HG03575 (cell line): Measurements from ENCODE around the gene OLFM1.

ENCODE experiments used
- ATAC-seq: cut with Tn5 transposase; IDR thresholded peaks from one replicate; pipeline ENCODE4 v1.9.1; 2021; ENCODE audit not compliant: unreplicated experiment, insufficient number of reproducible peaks, low FRiP score; ENCODE audit errors: extremely low read depth

Gene OLFM1

DNA sequence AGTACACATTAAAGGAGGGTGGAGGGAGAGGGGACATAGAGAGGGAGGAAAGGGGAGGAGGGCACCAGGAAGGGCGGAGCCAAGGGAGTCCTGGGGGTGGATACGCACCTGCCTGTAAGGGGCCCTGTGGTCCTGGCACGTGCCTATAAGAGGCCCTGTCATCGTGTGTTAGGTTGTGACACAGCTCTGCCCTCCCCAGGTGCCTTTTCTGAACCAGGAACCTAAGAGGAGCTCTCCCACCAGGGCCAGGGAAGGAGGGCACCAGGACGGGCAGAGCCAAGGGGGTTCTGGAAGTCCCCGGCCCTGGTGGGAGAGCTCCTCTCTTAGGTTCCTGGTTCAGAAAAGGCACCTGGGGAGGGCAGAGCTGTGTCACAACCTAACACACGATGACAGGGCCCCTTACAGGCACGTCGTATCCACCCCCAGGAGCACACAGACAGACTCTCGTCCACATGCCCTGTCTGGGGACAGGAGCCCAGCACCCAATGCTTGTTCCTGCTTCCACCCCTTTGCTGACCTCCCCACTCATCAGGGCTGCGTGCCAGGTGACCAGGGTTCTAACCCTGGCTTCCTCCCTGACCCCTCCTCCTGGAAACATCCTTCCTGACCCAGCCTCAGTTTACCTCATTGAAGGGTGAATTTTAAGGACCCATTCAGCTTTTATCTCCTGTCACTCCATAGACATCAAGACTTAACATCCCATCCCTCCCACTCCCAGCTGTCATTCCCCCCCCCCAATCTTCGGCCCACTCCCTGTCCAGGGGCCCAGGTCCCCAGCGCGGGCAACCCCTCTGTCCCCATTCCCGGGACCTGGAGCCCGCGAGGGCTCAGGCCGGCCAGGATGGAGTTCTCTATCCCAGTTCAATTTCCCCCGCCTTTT, 12.9 kb upstream of the OLFM1 start:
- ATAC-seq: no peak

DNA sequence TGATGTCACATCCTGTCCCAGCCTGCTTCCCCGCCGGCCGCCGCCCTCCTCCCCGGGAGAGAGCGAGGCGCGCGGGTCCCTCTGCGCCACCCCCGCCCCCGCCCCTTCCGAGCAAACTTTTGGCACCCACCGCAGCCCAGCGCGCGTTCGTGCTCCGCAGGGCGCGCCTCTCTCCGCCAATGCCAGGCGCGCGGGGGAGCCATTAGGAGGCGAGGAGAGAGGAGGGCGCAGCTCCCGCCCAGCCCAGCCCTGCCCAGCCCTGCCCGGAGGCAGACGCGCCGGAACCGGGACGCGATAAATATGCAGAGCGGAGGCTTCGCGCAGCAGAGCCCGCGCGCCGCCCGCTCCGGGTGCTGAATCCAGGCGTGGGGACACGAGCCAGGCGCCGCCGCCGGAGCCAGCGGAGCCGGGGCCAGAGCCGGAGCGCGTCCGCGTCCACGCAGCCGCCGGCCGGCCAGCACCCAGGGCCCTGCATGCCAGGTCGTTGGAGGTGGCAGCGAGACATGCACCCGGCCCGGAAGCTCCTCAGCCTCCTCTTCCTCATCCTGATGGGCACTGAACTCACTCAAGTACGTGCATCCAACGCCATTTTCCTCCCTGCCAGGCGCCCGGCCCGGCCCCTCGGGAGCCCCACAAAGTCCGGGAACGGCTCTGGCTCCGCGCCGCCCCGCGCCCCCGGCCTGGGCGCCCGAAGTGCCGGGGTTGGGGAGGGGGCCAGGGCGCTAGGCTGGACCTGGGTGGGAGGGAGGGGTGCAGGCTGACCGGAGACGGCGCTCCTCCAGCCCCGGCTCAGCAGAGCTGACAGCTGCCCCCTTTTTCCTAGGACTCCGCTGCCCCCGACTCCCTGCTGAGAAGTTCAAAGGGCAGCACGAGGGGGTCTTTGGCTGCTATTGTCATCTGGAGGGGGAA, 12.0 kb upstream of the OLFM1 start:
- no peak for ATAC-seq

DNA sequence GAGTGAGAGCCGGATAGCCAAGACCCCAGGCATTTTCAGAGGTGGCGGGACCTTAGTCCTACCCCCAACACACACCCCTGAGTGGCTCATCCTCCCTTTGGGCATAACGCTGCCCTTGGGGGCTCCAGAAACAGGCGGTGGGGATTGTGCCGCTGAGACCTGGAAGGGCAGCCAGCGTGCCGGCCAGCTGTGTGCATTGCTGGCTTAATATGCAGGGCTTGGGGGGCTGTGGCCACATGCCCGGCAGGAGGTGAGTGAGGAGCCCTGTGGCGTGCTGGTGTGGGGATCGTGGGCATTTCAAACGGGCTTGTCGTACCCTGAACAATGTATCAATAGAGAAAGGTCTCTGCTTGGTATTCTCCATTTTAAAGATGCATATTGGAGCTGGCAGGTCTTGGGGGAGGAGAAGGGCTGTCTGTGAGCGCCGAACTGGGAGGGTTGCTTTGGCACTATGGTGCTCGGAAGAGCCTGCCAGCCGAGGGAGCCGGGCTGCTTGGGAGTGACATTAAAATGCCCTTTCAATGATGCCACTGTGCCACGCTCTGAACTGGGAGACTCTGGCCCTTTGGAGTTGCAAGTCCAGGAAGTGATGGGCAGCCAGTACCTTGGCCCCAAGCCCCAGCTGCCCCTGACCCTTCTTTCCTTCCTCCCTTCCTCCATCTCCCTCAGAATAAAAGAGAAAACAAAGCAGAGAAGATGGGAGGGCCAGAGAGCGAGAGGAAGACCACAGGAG, 11.2 kb upstream of the OLFM1 start:
- no peak for ATAC-seq

DNA sequence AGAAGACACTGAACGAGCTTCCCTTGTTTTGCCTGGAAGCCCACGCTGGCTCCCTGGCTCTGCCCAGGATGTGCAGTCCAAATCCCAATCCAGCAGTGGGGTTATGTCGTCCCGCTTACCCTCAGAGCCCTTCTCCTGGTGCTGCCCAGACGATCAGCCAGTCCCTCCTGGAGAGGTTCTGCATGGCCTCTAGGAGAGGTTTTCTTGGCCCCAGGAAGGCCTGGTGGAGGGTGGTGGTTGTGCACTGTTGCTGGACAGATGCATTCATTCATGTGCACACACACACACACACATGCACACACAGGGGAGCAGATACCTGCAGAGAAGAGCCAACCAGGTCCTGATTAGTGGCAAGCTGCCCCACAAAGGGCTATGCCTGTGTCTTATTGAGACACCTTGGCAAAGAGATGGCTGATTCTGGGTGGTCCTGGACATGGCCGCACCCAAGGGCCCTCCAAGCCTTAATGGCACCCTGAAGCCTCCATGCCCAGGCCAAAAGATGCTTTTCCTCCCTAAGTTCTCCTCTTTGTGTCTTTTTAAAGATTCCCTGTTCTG, 10.5 kb upstream of the OLFM1 start:
- ATAC-seq: no peak

DNA sequence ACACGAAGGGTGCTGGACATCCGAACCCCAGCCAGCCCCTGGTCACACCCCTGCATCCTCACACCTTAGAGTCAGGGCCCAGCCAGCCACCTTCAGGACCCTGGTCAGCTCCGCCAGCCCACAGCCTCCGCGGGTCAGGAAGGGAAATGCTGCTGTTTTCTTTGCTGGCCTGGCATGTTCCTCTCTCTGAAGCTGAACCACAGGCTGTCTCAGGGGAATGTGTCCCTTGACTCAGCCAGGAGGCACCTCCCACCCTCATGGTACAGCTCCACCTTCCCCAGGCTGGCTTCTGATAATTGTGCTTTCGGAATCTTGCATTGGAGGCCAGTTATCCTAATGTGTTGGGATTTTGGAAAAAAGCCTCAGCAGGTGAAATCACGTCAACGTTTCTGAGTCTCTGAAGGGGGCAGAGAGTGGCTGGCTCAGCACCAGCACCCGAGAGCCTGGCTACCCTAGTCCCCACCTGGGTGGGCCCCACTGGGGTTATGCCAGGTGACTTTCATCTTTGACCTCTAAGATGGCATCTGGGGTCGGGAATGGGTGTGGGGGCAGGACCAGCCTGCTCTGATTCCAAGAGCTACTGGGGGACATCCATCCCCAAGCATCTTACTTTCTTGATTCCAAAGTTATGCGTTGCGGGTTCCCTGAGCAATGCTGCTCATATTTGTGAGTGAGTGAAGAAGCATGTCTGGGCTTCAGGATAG, 9.8 kb upstream of the OLFM1 start:
- no peak for ATAC-seq

DNA sequence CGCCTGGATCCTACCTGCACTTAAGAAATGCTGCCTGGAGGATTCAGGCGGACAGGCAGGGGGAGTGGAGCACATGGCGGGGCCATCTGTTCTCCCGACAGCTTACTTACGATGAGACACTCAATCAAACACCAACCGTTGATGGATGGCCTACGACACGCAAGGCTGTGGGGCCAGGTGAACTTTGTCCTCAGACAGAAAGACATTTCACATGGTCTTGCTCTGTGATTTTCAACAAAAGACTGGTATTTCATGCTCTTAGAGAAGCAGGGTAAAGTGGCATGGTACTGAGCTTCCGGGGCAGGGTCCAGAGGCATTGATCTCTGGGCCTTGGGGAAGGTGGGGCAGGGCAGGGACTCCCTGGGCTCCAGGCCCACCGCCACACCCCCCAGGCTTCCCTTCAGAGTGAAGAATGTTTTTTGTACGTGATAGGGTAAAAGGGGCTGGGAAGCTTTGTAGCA, 9.1 kb upstream of the OLFM1 start:
- ATAC-seq: no peak

DNA sequence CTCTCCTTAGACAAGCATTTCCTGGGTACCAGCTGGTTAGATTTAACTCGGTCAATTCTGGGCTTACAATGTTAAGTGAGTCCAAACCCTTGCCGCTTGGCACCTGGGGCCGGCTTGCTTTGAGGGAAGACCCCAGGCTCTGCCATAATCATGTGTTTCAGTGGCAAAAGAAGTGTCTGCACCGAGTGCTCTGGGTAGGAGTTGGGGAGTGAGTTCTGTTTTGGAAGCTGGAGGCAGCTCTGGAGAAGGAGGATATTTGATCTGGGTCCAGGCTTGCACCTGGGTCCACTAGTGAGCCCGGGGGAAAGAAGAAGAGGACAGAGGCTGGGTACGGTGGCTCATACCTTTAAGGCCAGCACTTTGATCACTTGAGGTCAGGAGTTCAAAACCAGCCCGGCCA, 8.4 kb upstream of the OLFM1 start:
- ATAC-seq: no peak

DNA sequence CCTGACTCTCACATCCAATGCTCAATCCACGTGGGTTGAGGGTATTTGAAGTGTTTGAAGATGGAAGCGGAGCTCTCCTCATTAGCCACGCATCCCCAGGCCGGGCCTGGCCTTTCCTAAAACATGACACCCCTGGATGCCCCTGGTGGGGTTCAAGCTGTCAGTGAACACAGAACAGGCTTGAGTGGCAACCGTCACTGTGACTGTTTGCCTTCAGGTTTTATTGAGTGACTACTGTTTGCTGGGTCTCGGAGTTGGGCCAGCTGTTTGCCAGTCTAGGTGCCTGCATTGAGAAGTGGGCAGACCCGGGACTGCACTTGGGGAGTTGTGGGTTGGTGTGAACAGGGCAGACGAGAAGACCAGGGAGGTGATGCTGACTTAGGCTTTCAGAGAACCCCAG, 7.8 kb upstream of the OLFM1 start:
- ATAC-seq: no peak

DNA sequence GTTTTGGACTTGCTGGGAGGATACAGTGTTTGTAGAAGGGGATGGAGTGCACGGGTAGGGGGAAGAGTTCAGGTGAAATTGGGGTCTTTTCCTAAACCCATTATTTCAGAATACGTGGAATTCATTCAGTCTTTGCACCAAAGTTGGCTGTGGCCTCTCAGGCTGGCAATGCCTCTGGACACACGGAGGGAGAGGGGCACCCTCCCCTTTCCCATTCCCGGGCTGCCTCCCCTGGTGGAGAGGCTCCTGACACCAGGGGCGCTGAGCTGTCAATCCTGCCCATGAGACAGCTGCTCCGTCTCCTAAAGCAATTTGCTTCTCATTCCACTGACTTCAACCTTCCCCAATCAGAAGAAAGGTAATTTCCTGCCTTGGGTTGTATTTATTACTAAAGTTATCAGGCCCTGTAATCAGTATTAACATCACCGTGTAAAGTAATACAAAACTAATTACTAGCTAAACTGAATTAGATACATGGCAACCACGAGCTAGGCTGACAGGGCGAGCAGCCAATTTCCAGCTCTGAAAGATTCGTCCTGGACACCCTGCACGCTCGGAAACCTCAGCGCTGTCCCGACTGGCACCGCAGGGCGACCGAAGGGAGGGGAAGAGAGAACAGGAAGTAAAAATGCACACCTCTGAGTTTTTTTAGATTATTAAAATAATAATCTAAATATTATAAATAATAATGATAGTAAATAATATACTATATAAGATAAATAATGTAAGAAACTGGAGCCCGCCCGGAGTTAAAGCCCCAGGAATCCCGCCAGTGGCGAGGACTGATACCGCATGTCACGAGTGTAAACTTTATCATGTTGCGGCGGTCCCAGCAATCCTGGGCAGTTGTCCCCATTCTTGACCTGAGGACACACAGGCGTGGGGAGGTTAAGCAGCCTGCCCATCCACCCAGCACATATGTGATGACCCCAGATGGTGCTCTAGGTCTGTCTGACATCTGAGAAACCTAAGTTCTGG, 6.9 kb upstream of the OLFM1 start:
- ATAC-seq: no peak

DNA sequence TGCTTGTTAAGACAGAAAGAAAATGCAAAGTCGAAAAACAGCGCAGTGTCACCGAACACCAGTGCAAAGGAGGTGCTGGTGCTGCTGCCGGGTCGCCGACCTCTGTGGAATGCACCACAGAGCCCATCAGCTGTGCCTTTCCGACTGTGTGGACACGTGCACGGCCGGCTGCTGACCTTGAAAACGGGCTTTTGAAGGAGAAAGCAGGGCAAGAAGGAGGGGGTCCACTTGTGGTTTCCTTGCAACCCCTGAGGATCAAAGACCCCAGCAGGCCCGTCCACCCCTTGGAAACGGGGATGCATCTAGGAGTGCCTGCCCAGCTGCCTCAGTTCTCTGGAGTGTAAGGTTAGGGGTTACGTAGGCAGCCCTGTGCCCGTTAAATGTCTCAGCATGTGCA, 6.2 kb upstream of the OLFM1 start:
- no peak for ATAC-seq

DNA sequence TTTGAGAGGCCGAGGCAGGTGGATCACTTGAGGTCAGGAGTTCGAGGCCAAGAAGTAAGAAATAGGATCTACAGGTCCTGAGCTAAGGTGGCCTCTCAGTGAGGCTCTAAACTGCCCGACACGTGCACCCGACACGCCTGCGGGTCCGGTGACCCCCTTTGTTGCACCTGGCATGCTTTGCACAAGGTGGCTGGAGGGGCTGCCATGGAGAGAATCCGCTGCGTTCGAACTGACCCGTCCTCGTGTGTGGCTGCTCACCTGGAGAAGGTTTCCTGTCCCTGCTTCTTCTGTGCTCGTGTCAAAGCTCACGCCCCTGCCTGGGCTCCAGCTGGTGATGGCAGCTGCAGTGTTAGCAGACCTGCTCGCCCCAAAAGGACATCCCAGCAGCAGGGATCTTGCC, 5.7 kb upstream of the OLFM1 start:
- ATAC-seq: no peak

DNA sequence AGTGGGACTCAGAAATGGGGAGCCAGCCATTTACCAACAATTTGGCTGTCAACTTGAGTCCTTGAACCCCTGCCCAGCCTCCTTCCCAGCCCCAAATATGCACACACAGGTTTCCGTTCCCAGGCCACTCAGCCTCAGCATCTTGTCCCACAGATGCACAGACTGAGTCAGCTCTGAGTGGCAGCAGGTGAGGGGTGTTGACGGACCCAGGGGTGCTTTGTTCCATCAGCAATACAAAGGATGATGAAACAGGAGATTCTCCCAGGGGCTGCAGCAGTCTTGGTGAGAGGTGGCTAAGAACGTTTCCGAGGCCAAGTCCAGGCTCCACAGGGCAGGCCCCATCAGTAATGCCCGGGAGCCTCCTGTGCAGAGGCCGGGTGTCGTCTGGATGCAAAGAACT, 4.9 kb upstream of the OLFM1 start:
- ATAC-seq: no peak

DNA sequence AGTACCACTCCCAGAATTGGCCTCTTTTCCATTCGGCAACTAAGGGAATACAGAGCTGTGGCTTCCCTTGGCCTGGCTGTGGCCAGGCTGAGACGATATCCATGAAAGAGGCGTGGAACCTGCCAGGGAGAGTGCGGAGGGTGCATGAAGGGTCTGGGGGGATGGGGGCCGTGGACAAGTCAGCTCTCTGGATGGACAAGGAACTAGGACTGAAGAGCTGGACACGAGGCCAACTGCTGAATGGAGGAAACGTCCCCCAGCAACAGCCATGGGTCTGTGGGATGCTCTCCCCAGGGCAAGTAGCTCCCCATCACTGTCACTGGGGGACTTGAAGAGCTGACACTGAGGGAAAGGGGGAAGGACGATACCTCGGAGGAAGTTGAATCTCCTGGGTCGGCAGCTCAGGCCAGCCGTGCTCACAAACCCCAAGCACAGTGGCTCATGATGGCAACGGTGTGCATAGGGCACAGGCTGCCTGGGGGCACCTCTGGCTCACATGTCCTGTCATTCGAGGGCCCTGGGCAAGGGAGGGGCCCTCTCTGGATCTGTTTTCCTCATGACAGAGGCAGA, 4.1 kb upstream of the OLFM1 start:
- ATAC-seq: no peak

DNA sequence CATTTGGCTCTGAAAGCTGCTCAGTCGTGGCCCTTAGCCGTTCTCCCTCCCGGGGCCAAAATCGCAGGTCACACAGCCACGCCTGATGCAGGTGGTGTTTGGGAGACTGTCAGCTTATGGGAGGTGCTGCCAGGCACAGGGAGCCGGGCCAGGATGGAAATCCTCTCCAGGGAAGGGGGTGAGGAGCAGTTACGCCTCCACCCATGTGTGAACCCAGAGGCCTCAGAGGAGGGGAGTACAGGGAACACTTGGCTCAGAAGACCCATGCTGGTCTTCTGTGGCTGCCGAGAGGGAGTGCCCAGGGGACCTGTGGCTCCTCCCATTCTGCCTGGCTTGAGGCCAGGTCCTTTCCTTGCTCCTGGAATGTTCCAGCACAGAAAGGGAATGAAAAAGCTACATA, 3.6 kb upstream of the OLFM1 start:
- no peak for ATAC-seq

DNA sequence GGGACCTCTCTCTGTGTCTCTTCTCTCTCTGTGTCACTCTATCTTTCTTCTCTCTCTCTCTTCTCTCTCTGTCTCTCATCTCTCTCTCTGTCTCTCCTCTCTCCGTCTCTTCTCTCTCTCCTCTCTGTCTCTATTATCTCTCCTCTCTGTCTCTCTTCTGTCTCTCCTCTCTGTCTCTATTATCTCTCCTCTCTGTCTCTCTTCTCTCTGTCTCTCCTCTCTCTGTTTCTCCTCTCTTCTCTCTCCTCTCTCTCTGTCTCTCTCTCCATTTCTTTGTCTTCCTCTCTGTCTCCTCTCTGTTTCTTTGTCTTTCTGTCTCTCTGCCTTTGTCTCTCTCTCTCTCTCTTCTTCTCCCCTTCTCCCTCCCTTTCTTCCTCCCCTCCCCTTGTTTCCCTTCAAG, 3.2 kb upstream of the OLFM1 start:
- ATAC-seq: no peak

DNA sequence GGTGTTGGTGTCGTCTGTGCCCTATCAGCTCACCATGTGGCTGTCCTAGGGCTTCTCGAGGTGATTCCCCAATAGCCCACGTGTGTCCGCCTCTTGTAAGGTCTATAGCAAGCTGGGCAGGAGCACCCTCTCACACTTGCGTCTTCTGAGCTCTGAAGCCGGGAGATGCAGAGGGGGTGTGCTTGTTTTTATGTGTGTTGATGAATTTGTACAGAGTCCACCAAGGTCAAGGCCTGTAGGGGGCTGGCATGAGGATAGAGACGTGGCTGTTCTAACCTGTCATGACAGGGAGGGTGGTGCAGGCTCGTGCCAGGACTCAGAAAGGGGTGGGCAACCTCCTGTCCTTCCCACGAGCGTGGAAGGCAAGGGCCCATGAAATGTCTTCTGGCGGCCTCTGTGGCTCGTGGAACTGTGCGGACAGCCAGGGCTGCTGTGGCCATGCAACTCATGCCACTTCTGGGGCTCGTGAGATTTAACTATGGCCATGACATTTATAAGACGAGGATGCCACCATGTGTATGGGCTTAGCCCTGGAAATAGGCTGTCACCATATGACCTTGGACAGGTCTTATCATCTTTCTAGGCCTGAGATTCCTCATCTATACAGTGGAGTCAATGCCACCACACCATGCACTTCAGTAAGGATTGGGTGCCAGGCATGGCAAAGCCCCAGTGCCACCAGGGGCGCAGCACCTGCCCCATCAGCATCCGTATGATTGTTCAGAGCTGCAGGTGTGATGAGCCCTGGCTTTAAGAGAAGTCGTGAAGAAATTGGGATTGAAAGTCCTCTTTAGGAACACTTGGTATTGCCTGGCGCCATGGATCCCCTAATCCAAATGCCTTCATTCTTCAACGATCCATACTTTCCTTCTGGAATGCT, 2.3 kb upstream of the OLFM1 start:
- no peak for ATAC-seq
